A673 (cell line): Measurements from ENCODE around the gene SPSB1. TPM values are rescaled to one million over a fixed set of nuclear protein-coding genes. Genes with fewer than 3 reads are reported as not detected.

Experiments
- BruUV-seq: library from RNA; stranded (reverse); fragments of 400-500 nt; replicated peaks from 2 replicates; lab custom pipeline; 2021; lab: Mats Ljungman, UMichigan
- CTCF ChIA-PET: fragments of 300-600 bp; sonication (Branson Sonifier 250); formaldehyde crosslinking; loops from one replicate; lab custom pipeline; 2022; ENCODE audit warnings: antibody characterized with exemption; lab: Charles Lee
- POLR2A ChIA-PET: fragments of 300-600 bp; sonication (Branson Sonifier 250); formaldehyde crosslinking; loops from one replicate; lab custom pipeline; 2022; ENCODE audit warnings: antibody characterized with exemption; ENCODE audit not compliant: low non-redundant PET; lab: Charles Lee
- DNase-seq: peaks from one replicate; pipeline ENCODE4 v3.0.0-alpha.2; 2015; ENCODE audit warnings: low spot score
- H3K27ac ChIP-seq: fragments of 200-600 bp; sonication (generic); 2 replicates; pipeline ENCODE4 v1.5.1; 2016; ENCODE audit warnings: mixed run types, low read depth, mild to moderate bottlenecking, mixed read lengths, antibody characterized with exemption, low read length; ENCODE audit not compliant: poor library complexity, severe bottlenecking
- H3K27me3 ChIP-seq: fragments of 200-600 bp; sonication (generic); replicated peaks from 2 replicates; pipeline ENCODE4 v1.6.1; 2017; ENCODE audit warnings: mixed run types, low read depth, mild to moderate bottlenecking, mixed read lengths, antibody characterized with exemption, low read length; ENCODE audit not compliant: insufficient read depth, poor library complexity
- H3K36me3 ChIP-seq: fragments of 200-600 bp; sonication (generic); 2 replicates; pipeline ENCODE4 v1.6.1; 2016; ENCODE audit warnings: mixed run types, mild to moderate bottlenecking, mixed read lengths, antibody characterized with exemption, low read length; ENCODE audit not compliant: insufficient read depth, poor library complexity, severe bottlenecking
- H3K4me1 ChIP-seq: fragments of 200-600 bp; sonication (generic); 2 replicates; pipeline ENCODE4 v1.6.1; 2017; ENCODE audit warnings: mixed run types, mild to moderate bottlenecking, mixed read lengths, antibody characterized with exemption, low read length; ENCODE audit not compliant: insufficient read depth, poor library complexity, severe bottlenecking
- H3K4me3 ChIP-seq: fragments of 200-600 bp; sonication (generic); 2 replicates; pipeline ENCODE4 v1.5.1; 2016; ENCODE audit warnings: low read depth, mixed run types, mild to moderate bottlenecking, mixed read lengths, low read length; ENCODE audit not compliant: poor library complexity, severe bottlenecking
- H3K9me3 ChIP-seq: fragments of 200-600 bp; sonication (generic); 2 replicates; pipeline ENCODE4 v1.6.1; 2016; ENCODE audit warnings: mixed run types, low read depth, mild to moderate bottlenecking, mixed read lengths, antibody characterized with exemption, low read length; ENCODE audit not compliant: poor library complexity, severe bottlenecking
- CTCF ChIP-seq: fragments of 300-800, 200-600 bp; sonication (generic); conservative IDR thresholded peaks from 2 replicates; pipeline ENCODE4 v1.5.1; 2017; ENCODE audit warnings: low read depth, mild to moderate bottlenecking, antibody characterized with exemption, low read length, moderate library complexity, mixed read lengths
- EZH2 ChIP-seq: fragments of 200-600 bp; sonication (generic); IDR thresholded peaks from 2 replicates; pipeline ENCODE4 v1.6.1; 2017; ENCODE audit warnings: borderline replicate concordance, low read depth, mild to moderate bottlenecking, mixed read lengths, antibody characterized with exemption, low read length; ENCODE audit not compliant: poor library complexity, severe bottlenecking
- intact Hi-C: fragments of 100-400 bp; cut with micrococcal nuclease; formaldehyde crosslinking; loops from one replicate; pipeline ENCODE4 v1.10.0; 2022; ENCODE audit not compliant: unreplicated experiment
- total RNA-seq: library from RNA; stranded (reverse); gene quantifications from 2 replicates; pipeline ENCODE4 v1.2.3, GENCODE V29; 2021

SPSB1 gene
- total RNA-seq, 1 experiment from 2014 or later, result 11.8 TPM

- Histone ChIP-seq H3K4me3 (peak overlapping the region; percentile 84), H3K36me3 (no peaks in the 10 kb centered on the region), H3K4me1 (peaks cover 21% of the 10 kb centered on the region), H3K9me3 (peaks cover 7% of the 10 kb centered on the region), H3K27ac (peak overlapping the region; percentile 73), H3K27me3 (no peaks in the 10 kb centered on the region)
- ChIA-PET CTCF (no interaction called here), POLR2A (no interaction called here)
- intact Hi-C loops, result loop anchor here (5.0 kb wide), 1 partner anchor 164 kb away; no protein-coding TSS in a partner anchor
- no TSS peak for BruUV-seq
- TF ChIP-seq EZH2 (no peak), CTCF (no peak)
- no peak for DNase-seq
These were observed 493 bp downstream of the SPSB1 start for GRCh38 chr1:9293241-9293532.

GRCh38 chr1:9293533-9294404 lies 1.1 kb downstream of the SPSB1 start:
- no peak for TF ChIP-seq CTCF
- TF ChIP-seq EZH2, result no peak
- Histone ChIP-seq H3K36me3 (no peaks in the 10 kb centered on the region), H3K27ac (peak overlapping the region; percentile 73), H3K9me3 (peaks cover under 1% of the 10 kb centered on the region), H3K27me3 (no peaks in the 10 kb centered on the region), H3K4me3 (peak overlapping the region; percentile 84), H3K4me1 (peaks cover 21% of the 10 kb centered on the region)
- ChIA-PET CTCF (no interaction called here), POLR2A (no interaction called here)
- intact Hi-C loops, result loop anchor here (5.0 kb wide), 1 partner anchor 164 kb away; no protein-coding TSS in a partner anchor
- BruUV-seq, result TSS peak; percentile 52
- peak; percentile 46 for DNase-seq

- intact Hi-C loops, result loop anchor here (5.0 kb wide), 1 partner anchor 163 kb away; no protein-coding TSS in a partner anchor
- no peaks in the 10 kb centered on the region for H3K36me3 ChIP-seq
- no peaks in the 10 kb centered on the region for H3K9me3 ChIP-seq
- no peaks in the 10 kb centered on the region for H3K27me3 ChIP-seq
- H3K27ac ChIP-seq, result no peak overlapping the region
- peaks cover 21% of the 10 kb centered on the region for H3K4me1 ChIP-seq
- BruUV-seq, result no TSS peak
- DNase-seq, result peak; percentile 74
- POLR2A ChIA-PET, result interaction anchor here (0.6 kb wide), 1 partner anchor 114 kb away, joined by 4 read pairs; no protein-coding TSS in a partner anchor
- TF ChIP-seq CTCF (no peak), EZH2 (no peak)
- CTCF ChIA-PET, result no interaction called here
- peak overlapping the region; percentile 84 for H3K4me3 ChIP-seq
These were observed 1.7 kb downstream of the SPSB1 start for GRCh38 chr1:9294405-9294773.
